Uterus (tissue), 4 donors: Measurements from ENCODE around the gene WDR88. TPM values are rescaled to one million over a fixed set of nuclear protein-coding genes. Genes with fewer than 3 reads are reported as not detected.

ENCODE experiments used
- DNase-seq, 2 donors: peaks; one replicate each; pipeline ENCODE4 v3.0.0-alpha.2; 2019 to 2020
- H3K27ac ChIP-seq, 2 donors: fragments of 200-600 bp; sonication (generic); 1 replicate in 1 of 2; 2 replicates in 1 of 2; pipeline ENCODE4 v1.5.1; 2016 to 2018
- H3K27me3 ChIP-seq, 2 donors: fragments of 200-600 bp; sonication (generic); one replicate each; pipeline ENCODE4 v1.5.1; 2018 to 2019; ENCODE audit warnings: control low read depth in 1 of 2
- H3K36me3 ChIP-seq, 2 donors: fragments of 200-600 bp; sonication (generic); one replicate each; pipeline ENCODE4 v1.5.1; 2019; ENCODE audit warnings: control low read depth in 1 of 2
- H3K4me1 ChIP-seq, 2 donors: fragments of 200-600 bp; sonication (generic); one replicate each; pipeline ENCODE4 v1.5.1; 2018 to 2019; ENCODE audit warnings: control low read depth in 1 of 2
- H3K4me3 ChIP-seq, 2 donors: fragments of 200-600 bp; sonication (generic); 1 replicate in 1 of 2; 2 replicates in 1 of 2; pipeline ENCODE4 v1.5.1; 2018 to 2019; ENCODE audit warnings: mild to moderate bottlenecking in 1 of 2
- H3K9me3 ChIP-seq, 2 donors: fragments of 200-600 bp; sonication (generic); one replicate each; pipeline ENCODE4 v1.5.1; 2019; ENCODE audit warnings: control low read depth in 1 of 2
- CTCF ChIP-seq, 4 experiments: fragments of 200-600 bp in 2 of 4; fragments of 450-650 bp in 2 of 4; sonication (generic) in 2 of 4; IDR thresholded peaks; one replicate each; pipeline ENCODE4 v1.5.1; 2016 to 2019; ENCODE audit warnings: antibody characterized with exemption in 4 of 4, mild to moderate bottlenecking in 2 of 4, moderate library complexity in 1 of 4
- POLR2A ChIP-seq, 2 donors: fragments of 450-650 bp; IDR thresholded peaks; one replicate each; pipeline ENCODE4 v1.6.1; 2016; ENCODE audit warnings: antibody characterized with exemption in 2 of 2, mild to moderate bottlenecking in 1 of 2, moderate library complexity in 1 of 2
- intact Hi-C: fragments of 100-400 bp; cut with DNase I; formaldehyde crosslinking; loops from one replicate; pipeline ENCODE4 v1.15.1; 2023; ENCODE audit warnings: low total_unique reads
- total RNA-seq, 4 donors: library from RNA; depleted of rRNA in 3 of 4; stranded (reverse); fragments of >200 nt in 3 of 4; gene quantifications; one replicate each; pipeline versions ENCODE4 v1.1.0 to v1.2.4, GENCODE V29; 2014 to 2023
- donor health status: DM: yes; HTN: yes; CAD: no.

The WDR88 gene
- total RNA-seq, 4 donors from 2014 or later = not detected

GRCh38 chr19:33202546-33203507, 70.9 kb downstream of the WDR88 start:
- intact Hi-C loops = no loop called here
- Histone ChIP-seq H3K27ac (no peak overlapping the region), H3K4me3 (no peak overlapping the region), H3K27me3 (no peaks in the 10 kb centered on the region), H3K9me3 (no peaks in the 10 kb centered on the region), H3K36me3 (no peaks in the 10 kb centered on the region), H3K4me1 (no peaks in the 10 kb centered on the region)
- TF ChIP-seq CTCF (IDR thresholded peaks at IDR 0.05) (no peak), POLR2A (IDR thresholded peaks at IDR 0.05) (no peak)
- no peak for DNase-seq

- Histone ChIP-seq H3K4me3 (no peak overlapping the region), H3K36me3 (no peaks in the 10 kb centered on the region), H3K9me3 (no peaks in the 10 kb centered on the region), H3K4me1 (no peaks in the 10 kb centered on the region), H3K27me3 (no peaks in the 10 kb centered on the region), H3K27ac (no peak overlapping the region)
- no peak for DNase-seq
- intact Hi-C loops = no loop called here
- no peak for TF ChIP-seq POLR2A (IDR thresholded peaks at IDR 0.05)
- no peak for TF ChIP-seq CTCF (IDR thresholded peaks at IDR 0.05)
These were observed 71.6 kb downstream of the WDR88 start for GRCh38 chr19:33203529-33203928.

GRCh38 chr19:33204136-33204973, 72.4 kb downstream of the WDR88 start:
- Histone ChIP-seq H3K27me3 (no peaks in the 10 kb centered on the region), H3K4me3 (no peak overlapping the region), H3K27ac (no peak overlapping the region), H3K9me3 (no peaks in the 10 kb centered on the region), H3K36me3 (no peaks in the 10 kb centered on the region), H3K4me1 (no peaks in the 10 kb centered on the region)
- intact Hi-C loops = no loop called here
- TF ChIP-seq CTCF (IDR thresholded peaks at IDR 0.05) = no peak
- TF ChIP-seq POLR2A (IDR thresholded peaks at IDR 0.05) = no peak
- no peak for DNase-seq

- no peaks in the 10 kb centered on the region for H3K9me3 ChIP-seq
- TF ChIP-seq POLR2A (IDR thresholded peaks at IDR 0.05) (no peak), CTCF (IDR thresholded peaks at IDR 0.05) (no peak)
- no peak overlapping the region for H3K27ac ChIP-seq
- H3K4me1 ChIP-seq = no peaks in the 10 kb centered on the region
- H3K27me3 ChIP-seq = no peaks in the 10 kb centered on the region
- DNase-seq = no peak
- H3K36me3 ChIP-seq = no peaks in the 10 kb centered on the region
- H3K4me3 ChIP-seq = no peak overlapping the region
- intact Hi-C loops = no loop called here
These were observed 73.2 kb downstream of the WDR88 start for GRCh38 chr19:33205110-33205509.
